Measurements from ENCODE around the gene COX19. TPM values are rescaled to one million over a fixed set of nuclear protein-coding genes. Genes with fewer than 3 reads are reported as not detected.

COX19 gene
- total RNA-seq, 1 experiment from 2014 or later: 14.4 TPM

- intact Hi-C loops (cut with micrococcal nuclease; ENCODE audit: unreplicated experiment) (no loop called here), in situ Hi-C loops (cut with HindIII; ENCODE audit: low pct_unique_long_range_greater_than_20kb, low sequenced_read_pairs) (no loop called here)
- no peak for ATAC-seq
- no peaks in the 10 kb centered on the region for H3K36me3 ChIP-seq (ENCODE audit: control insufficient read depth, insufficient read depth, low read length)
- H3K4me1 ChIP-seq (ENCODE audit: control insufficient read depth, insufficient read depth, low read length): peaks cover 9% of the 10 kb centered on the region; the same call in 1 of the 2 replicates
- POLR2A ChIA-PET: no interaction called here
- no TSS peak for BruUV-seq (replicated peaks)
- H3K9me3 ChIP-seq (ENCODE audit: control insufficient read depth, insufficient read depth, low read depth, low read length): no peaks in the 10 kb centered on the region
- no peak overlapping the region for H3K27ac ChIP-seq (ENCODE audit: low read length)
- no peaks in the 10 kb centered on the region for H3K27me3 ChIP-seq (ENCODE audit: control insufficient read depth, insufficient read depth, low read length)
- no peak overlapping the region for H3K4me3 ChIP-seq (ENCODE audit: low read depth in 2 of 2, low read length in 2 of 2)
- no peak for DNase-seq (ENCODE audit: low read depth, low spot score)
- TF ChIP-seq SIN3A (IDR thresholded peaks at IDR 0.05; ENCODE audit: borderline replicate concordance, insufficient read depth, low read depth, low read length): no peak
- TF ChIP-seq CTCF (IDR thresholded peaks at IDR 0.05): no peak
- no peak for TF ChIP-seq POLR2AphosphoS5 (IDR thresholded peaks at IDR 0.05; ENCODE audit: low read depth, low read length)
- CTCF ChIA-PET: no interaction called here
These were observed 24.9 kb upstream of the COX19 start for GRCh38 chr7:999941-1000935.

DNA sequence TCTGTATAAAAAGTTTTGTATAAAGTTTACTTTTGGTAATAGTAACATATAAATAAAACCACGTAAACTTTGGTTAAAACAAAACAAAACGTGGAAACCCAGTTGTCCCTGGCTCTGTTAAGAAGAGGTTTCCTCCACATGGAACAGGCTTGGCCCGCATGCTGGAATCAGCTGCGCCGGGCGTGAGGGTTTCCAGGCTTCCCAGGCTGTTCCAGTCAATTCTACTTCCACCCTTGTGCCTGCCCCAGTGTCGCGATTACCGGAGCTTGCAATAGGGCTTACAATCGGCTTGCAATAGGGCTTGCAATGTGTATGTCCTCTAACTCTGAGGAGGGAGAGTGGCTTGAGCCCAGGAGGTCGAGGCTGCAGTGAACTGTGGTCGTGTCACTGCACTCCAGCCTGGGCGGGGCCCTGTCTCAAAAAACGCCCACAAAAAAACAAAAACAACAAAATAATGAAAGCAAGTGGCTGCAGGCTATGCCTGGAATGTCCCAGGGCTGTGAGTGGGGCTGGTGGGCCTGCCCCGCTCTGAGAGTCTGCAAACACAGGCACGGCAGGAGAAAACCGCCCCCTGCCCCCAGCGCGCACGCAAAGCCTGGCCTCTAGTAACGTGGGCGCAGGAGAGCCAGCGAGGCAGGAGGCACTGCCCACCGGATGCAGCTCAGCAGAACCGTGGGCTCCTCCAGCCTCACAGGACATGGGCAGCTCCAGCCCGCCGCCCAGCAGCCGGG, 24.0 kb upstream of the COX19 start:
- TF ChIP-seq REST (IDR thresholded peaks at IDR 0.05; ENCODE audit: insufficient read depth in 1 of 2, low read depth in 2 of 2, low read length in 1 of 2): no peak
- Histone ChIP-seq H3K9me3 (ENCODE audit: control insufficient read depth, insufficient read depth, low read depth, low read length) (no peaks in the 10 kb centered on the region), H3K27me3 (ENCODE audit: control insufficient read depth, insufficient read depth, low read length) (no peaks in the 10 kb centered on the region), H3K4me1 (ENCODE audit: control insufficient read depth, insufficient read depth, low read length) (peaks cover 9% of the 10 kb centered on the region; the same call in 1 of the 2 replicates), H3K36me3 (ENCODE audit: control insufficient read depth, insufficient read depth, low read length) (no peaks in the 10 kb centered on the region), H3K4me3 (ENCODE audit: low read depth in 2 of 2, low read length in 2 of 2) (no peak overlapping the region), H3K27ac (ENCODE audit: low read length) (no peak overlapping the region)
- CTCF ChIA-PET: no interaction called here
- intact Hi-C loops (cut with micrococcal nuclease; ENCODE audit: unreplicated experiment): no loop called here
- BruUV-seq (replicated peaks): no TSS peak
- in situ Hi-C loops (cut with HindIII; ENCODE audit: low pct_unique_long_range_greater_than_20kb, low sequenced_read_pairs): no loop called here
- ATAC-seq: no peak
- POLR2A ChIA-PET: interaction anchor here (0.6 kb wide), 1 partner anchor 326 kb away, joined by 11 read pairs; no protein-coding TSS in a partner anchor
- DNase-seq (ENCODE audit: low read depth, low spot score): no peak

Measured in Panc1 (cell line).